IMR-90 (cell line): ENCODE results near the gene LACC1. TPM values are rescaled to one million over a fixed set of nuclear protein-coding genes. Genes with fewer than 3 reads are reported as not detected.

Experiments
- ATAC-seq: fragments of 200-7000 bp; cut with Tn5 transposase; 2 replicates; pipeline ENCODE4 v1.9.1; 2020; ENCODE audit warnings: low read depth, mild to moderate bottlenecking, moderate library complexity
- BruUV-seq: library from RNA; stranded (reverse); fragments of 400-500 nt; replicated peaks from 2 replicates; lab custom pipeline; 2021; lab: Mats Ljungman, UMichigan
- CTCF ChIA-PET: fragments of 300-600 bp; formaldehyde crosslinking; extraction: SDS; loops from one replicate; lab custom pipeline; 2021; ENCODE audit warnings: antibody characterized with exemption; lab: Yijun Ruan, JAX
- POLR2A ChIA-PET: fragments of 300-600 bp; sonication (Branson Sonifier 250); formaldehyde crosslinking; loops from one replicate; lab custom pipeline; 2022; ENCODE audit warnings: antibody characterized with exemption; ENCODE audit not compliant: unreplicated experiment; lab: Charles Lee
- DNase-seq: peaks from one replicate; pipeline ENCODE4 v3.0.0; 2013
- H2AFZ ChIP-seq: replicated peaks from 2 replicates; pipeline ENCODE3; 2013; ENCODE audit warnings: low read length, mild to moderate bottlenecking; ENCODE audit not compliant: poor library complexity
- H2AK5ac ChIP-seq: 2 replicates; pipeline ENCODE4 v1.6.1; 2013; ENCODE audit warnings: low read depth, low read length, inconsistent platforms
- H2AK9ac ChIP-seq: replicated peaks from 2 replicates; pipeline ENCODE3; 2013; ENCODE audit warnings: mild to moderate bottlenecking, low read depth, low read length, moderate library complexity; ENCODE audit not compliant: poor library complexity
- H2BK120ac ChIP-seq: 2 replicates; pipeline ENCODE4 v1.6.1; 2013; ENCODE audit warnings: low read depth, low read length, inconsistent platforms
- H2BK15ac ChIP-seq: 3 replicates; pipeline ENCODE4 v1.6.1; 2013; ENCODE audit warnings: low read depth, low read length, inconsistent platforms
- H2BK20ac ChIP-seq: 2 replicates; pipeline ENCODE4 v1.6.1; 2013; ENCODE audit warnings: low read depth, mild to moderate bottlenecking, inconsistent platforms, low read length, moderate library complexity
- H2BK5ac ChIP-seq: 2 replicates; pipeline ENCODE4 v1.6.1; 2013; ENCODE audit warnings: mild to moderate bottlenecking, low read depth, low read length, inconsistent platforms; ENCODE audit not compliant: poor library complexity, severe bottlenecking
- H3K14ac ChIP-seq: replicated peaks from 2 replicates; pipeline ENCODE4 v1.6.1; 2013; ENCODE audit warnings: low read depth, low read length, inconsistent platforms
- H3K18ac ChIP-seq: 2 replicates; pipeline ENCODE4 v1.6.1; 2013; ENCODE audit warnings: low read depth, low read length, control low read depth
- H3K23ac ChIP-seq: 2 replicates; pipeline ENCODE4 v1.6.1; 2013; ENCODE audit warnings: low read depth, low read length, inconsistent platforms
- H3K27ac ChIP-seq: 2 replicates; pipeline ENCODE4 v1.5.1; 2013; ENCODE audit warnings: mild to moderate bottlenecking, control low read depth, low read length; ENCODE audit not compliant: insufficient read depth
- H3K27me3 ChIP-seq: 2 replicates; pipeline ENCODE4 v1.6.1; 2013; ENCODE audit warnings: low read length; ENCODE audit not compliant: control insufficient read depth, insufficient read depth
- H3K36me3 ChIP-seq: 2 replicates; pipeline ENCODE4 v1.6.1; 2013; ENCODE audit warnings: low read length, mixed read lengths; ENCODE audit not compliant: control insufficient read depth, insufficient read depth
- H3K4ac ChIP-seq: 2 replicates; pipeline ENCODE4 v1.6.1; 2013; ENCODE audit warnings: low read depth, low read length, inconsistent platforms
- H3K4me1 ChIP-seq: 2 replicates; pipeline ENCODE4 v1.6.1; 2013; ENCODE audit warnings: low read length, mixed read lengths; ENCODE audit not compliant: control insufficient read depth, insufficient read depth
- H3K4me2 ChIP-seq: 2 replicates; pipeline ENCODE4 v1.6.1; 2013; ENCODE audit warnings: low read depth, mild to moderate bottlenecking, control low read depth, low read length, moderate library complexity
- H3K4me3 ChIP-seq: 2 replicates; pipeline ENCODE4 v1.5.1; 2013; ENCODE audit warnings: low read depth, mild to moderate bottlenecking, control low read depth, low read length, moderate library complexity; ENCODE audit not compliant: insufficient read depth
- H3K56ac ChIP-seq: 2 replicates; pipeline ENCODE4 v1.6.1; 2013; ENCODE audit warnings: low read length, inconsistent platforms; ENCODE audit not compliant: insufficient read depth; ENCODE audit errors: extremely low read depth
- H3K79me1 ChIP-seq, 2 experiments: 2 replicates each; pipeline ENCODE4 v1.6.1; 2013; ENCODE audit warnings: low read length in 2 of 2, inconsistent platforms in 1 of 2, low read depth in 1 of 2
- H3K9ac ChIP-seq: 2 replicates; pipeline ENCODE4 v1.6.1; 2013; ENCODE audit warnings: low read depth, low read length, control low read depth
- H3K9me1 ChIP-seq: 2 replicates; pipeline ENCODE4 v1.6.1; 2013; ENCODE audit warnings: low read length, inconsistent platforms; ENCODE audit not compliant: insufficient read depth
- H3K9me3 ChIP-seq: 2 replicates; pipeline ENCODE4 v1.6.1; 2013; ENCODE audit warnings: low read length; ENCODE audit not compliant: control insufficient read depth, insufficient read depth
- H4K20me1 ChIP-seq: 2 replicates; pipeline ENCODE4 v1.6.1; 2013; ENCODE audit warnings: low read length, inconsistent platforms; ENCODE audit not compliant: insufficient read depth
- H4K5ac ChIP-seq: 2 replicates; pipeline ENCODE4 v1.6.1; 2013; ENCODE audit warnings: mild to moderate bottlenecking, low read depth, low read length, control low read depth
- H4K8ac ChIP-seq, 2 experiments: 2 replicates each; pipeline ENCODE4 v1.6.1; 2013; ENCODE audit warnings: low read depth in 2 of 2, low read length in 2 of 2, control low read depth in 1 of 2, inconsistent platforms in 1 of 2
- H4K91ac ChIP-seq: 2 replicates; pipeline ENCODE4 v1.6.1; 2013; ENCODE audit warnings: low read depth, low read length, inconsistent platforms; ENCODE audit not compliant: insufficient read depth
- CEBPB ChIP-seq: IDR thresholded peaks from 2 replicates; pipeline ENCODE4 v1.6.1; 2012; ENCODE audit warnings: low read depth, low read length, improper control_type of control experiment
- CHD1 ChIP-seq: IDR thresholded peaks from 2 replicates; pipeline ENCODE4 v1.6.1; 2012; ENCODE audit warnings: low read depth, low read length, improper control_type of control experiment
- FOS ChIP-seq: fragments of 150-350 bp; IDR thresholded peaks from 2 replicates; pipeline ENCODE4 v1.6.1; 2016; ENCODE audit warnings: low read depth, low read length
- MAFK ChIP-seq: IDR thresholded peaks from 2 replicates; pipeline ENCODE4 v1.6.1; 2012; ENCODE audit warnings: low read depth, low read length, improper control_type of control experiment
- MAZ ChIP-seq: IDR thresholded peaks from 2 replicates; pipeline ENCODE4 v1.6.1; 2012; ENCODE audit warnings: low read depth, mild to moderate bottlenecking, low read length, improper control_type of control experiment, moderate library complexity, borderline replicate concordance
- NFE2L2 ChIP-seq: fragments of 150-350 bp; IDR thresholded peaks from 2 replicates; pipeline ENCODE4 v1.6.1; 2016; ENCODE audit warnings: low read depth, mild to moderate bottlenecking, low read length
- POLR2A ChIP-seq: IDR thresholded peaks from 2 replicates; pipeline ENCODE4 v1.6.1; 2012; ENCODE audit warnings: mild to moderate bottlenecking, low read depth, low read length
- RAD21 ChIP-seq: IDR thresholded peaks from 2 replicates; pipeline ENCODE4 v1.6.1; 2012; ENCODE audit warnings: low read length, improper control_type of control experiment
- RFX5 ChIP-seq: IDR thresholded peaks from 2 replicates; pipeline ENCODE4 v1.8.0; 2012; ENCODE audit warnings: low read depth, mild to moderate bottlenecking, low read length, moderate library complexity
- SMC3 ChIP-seq: fragments of 150-350 bp; IDR thresholded peaks from 2 replicates; pipeline ENCODE4 v1.6.1; 2016; ENCODE audit warnings: low read depth, mild to moderate bottlenecking, antibody characterized with exemption, low read length, moderate library complexity
- WGBS, 2 experiments: methylation state at CpG; one replicate each; pipeline versions ENCODE4 v1.1.5 to v1.1.7; 2013; ENCODE audit warnings: missing lambda C conversion rate in 2 of 2; ENCODE audit not compliant: insufficient read length in 1 of 2; ENCODE audit errors: extremely low coverage in 2 of 2; 5-methylcytosine and 5-hydroxymethylcytosine counted together
- dilution Hi-C: fragments of 300-500 bp; cut with HindIII; formaldehyde crosslinking; loops from one replicate; pipeline ENCODE4 v1.14.3; 2018; ENCODE audit warnings: low sequenced_read_pairs; ENCODE audit not compliant: unreplicated experiment
- in situ Hi-C: fragments of 300-500 bp; cut with MboI; formaldehyde crosslinking; loops from 3 replicates; pipeline ENCODE4 v1.14.3; 2019; ENCODE audit warnings: low sequenced_read_pairs, inconsistent platforms, mixed read lengths
- intact Hi-C: fragments of 100-400 bp; cut with micrococcal nuclease; formaldehyde crosslinking; loops from 2 replicates; pipeline ENCODE4 v1.10.0; 2022
- polyA plus RNA-seq, 3 experiments: library from polyadenylated mRNA; depleted of rRNA; stranded (reverse); fragments of >200 nt; gene quantifications; 2 replicates each; pipeline ENCODE4 v1.2.3, GENCODE V29; 2012; ENCODE audit warnings: low replicate concordance in 1 of 3
- total RNA-seq: library from RNA; depleted of rRNA; stranded (reverse); fragments of >200 nt; gene quantifications from 2 replicates; pipeline ENCODE4 v1.2.3, GENCODE V29; 2012
- TF ChIP-seq, protein P1 (sequence below): conservative IDR thresholded peaks from 2 replicates; pipeline ENCODE4 v1.5.1; 2012; ENCODE audit warnings: mild to moderate bottlenecking, low read depth, low read length, improper control_type of control experiment
- TF ChIP-seq, protein P2 (sequence below): fragments of 150-350 bp; IDR thresholded peaks from 2 replicates; pipeline ENCODE4 v1.6.1; 2017; ENCODE audit warnings: mild to moderate bottlenecking, antibody characterized with exemption, low read length, low read depth
- TF ChIP-seq, protein P3 (sequence below): fragments of 150-350 bp; IDR thresholded peaks from 2 replicates; pipeline ENCODE4 v1.6.1; 2016; ENCODE audit warnings: low read depth, mild to moderate bottlenecking, low read length, moderate library complexity, borderline replicate concordance

The LACC1 gene
- total and polyA plus RNA-seq, 2 of the 4 experiments (the other 2 are of a cell fraction) = 3.2 to 4.7 TPM

DNA sequence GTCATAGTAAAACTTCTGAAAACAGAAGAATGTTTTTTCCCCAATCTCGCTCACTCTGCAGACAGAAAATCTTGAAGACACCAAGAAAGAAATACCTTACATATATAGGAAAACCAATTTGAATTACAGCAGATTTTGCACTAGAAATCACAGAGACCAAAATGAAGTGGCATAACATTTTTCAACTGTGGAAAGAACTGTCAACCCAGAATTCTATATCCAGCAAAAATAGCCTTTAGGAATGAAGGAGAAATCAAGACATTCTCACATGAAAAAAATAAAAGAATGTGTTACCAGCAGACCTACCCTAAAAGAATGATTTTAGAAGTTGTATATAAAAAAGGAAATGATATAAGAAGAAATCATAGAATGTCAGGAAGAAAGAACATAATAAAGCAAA is 28.8 kb upstream of the LACC1 start:
- no peak overlapping the region for H3K4ac ChIP-seq
- no peak overlapping the region for H3K56ac ChIP-seq
- no peak overlapping the region for H2AK9ac ChIP-seq
- H4K91ac ChIP-seq = no peak overlapping the region
- ChIA-PET CTCF (no interaction called here), POLR2A (no interaction called here)
- H4K20me1 ChIP-seq = no peaks in the 10 kb centered on the region
- H3K9me1 ChIP-seq = peaks cover 4% of the 10 kb centered on the region; the same call in 1 of the 2 replicates
- intact Hi-C loops (no loop called here), dilution Hi-C loops (no loop called here), in situ Hi-C loops (no loop called here)
- BruUV-seq = no TSS peak
- no peak overlapping the region for H2BK120ac ChIP-seq
- no peak overlapping the region for H2BK15ac ChIP-seq
- no peak overlapping the region for H3K18ac ChIP-seq
- TF ChIP-seq RAD21 = no peak
- TF ChIP-seq CHD1 = no peak
- no peak for TF ChIP-seq NFE2L2
- TF ChIP-seq, protein P1, sequence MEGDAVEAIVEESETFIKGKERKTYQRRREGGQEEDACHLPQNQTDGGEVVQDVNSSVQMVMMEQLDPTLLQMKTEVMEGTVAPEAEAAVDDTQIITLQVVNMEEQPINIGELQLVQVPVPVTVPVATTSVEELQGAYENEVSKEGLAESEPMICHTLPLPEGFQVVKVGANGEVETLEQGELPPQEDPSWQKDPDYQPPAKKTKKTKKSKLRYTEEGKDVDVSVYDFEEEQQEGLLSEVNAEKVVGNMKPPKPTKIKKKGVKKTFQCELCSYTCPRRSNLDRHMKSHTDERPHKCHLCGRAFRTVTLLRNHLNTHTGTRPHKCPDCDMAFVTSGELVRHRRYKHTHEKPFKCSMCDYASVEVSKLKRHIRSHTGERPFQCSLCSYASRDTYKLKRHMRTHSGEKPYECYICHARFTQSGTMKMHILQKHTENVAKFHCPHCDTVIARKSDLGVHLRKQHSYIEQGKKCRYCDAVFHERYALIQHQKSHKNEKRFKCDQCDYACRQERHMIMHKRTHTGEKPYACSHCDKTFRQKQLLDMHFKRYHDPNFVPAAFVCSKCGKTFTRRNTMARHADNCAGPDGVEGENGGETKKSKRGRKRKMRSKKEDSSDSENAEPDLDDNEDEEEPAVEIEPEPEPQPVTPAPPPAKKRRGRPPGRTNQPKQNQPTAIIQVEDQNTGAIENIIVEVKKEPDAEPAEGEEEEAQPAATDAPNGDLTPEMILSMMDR = no peak
- TF ChIP-seq RFX5 = no peak
- TF ChIP-seq CEBPB = no peak
- TF ChIP-seq MAFK = no peak
- no peak for TF ChIP-seq POLR2A
- TF ChIP-seq SMC3 = no peak
- TF ChIP-seq MAZ = no peak
- no peak for TF ChIP-seq FOS
- TF ChIP-seq, protein P2, sequence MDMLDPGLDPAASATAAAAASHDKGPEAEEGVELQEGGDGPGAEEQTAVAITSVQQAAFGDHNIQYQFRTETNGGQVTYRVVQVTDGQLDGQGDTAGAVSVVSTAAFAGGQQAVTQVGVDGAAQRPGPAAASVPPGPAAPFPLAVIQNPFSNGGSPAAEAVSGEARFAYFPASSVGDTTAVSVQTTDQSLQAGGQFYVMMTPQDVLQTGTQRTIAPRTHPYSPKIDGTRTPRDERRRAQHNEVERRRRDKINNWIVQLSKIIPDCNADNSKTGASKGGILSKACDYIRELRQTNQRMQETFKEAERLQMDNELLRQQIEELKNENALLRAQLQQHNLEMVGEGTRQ = no peak
- TF ChIP-seq, protein P3, sequence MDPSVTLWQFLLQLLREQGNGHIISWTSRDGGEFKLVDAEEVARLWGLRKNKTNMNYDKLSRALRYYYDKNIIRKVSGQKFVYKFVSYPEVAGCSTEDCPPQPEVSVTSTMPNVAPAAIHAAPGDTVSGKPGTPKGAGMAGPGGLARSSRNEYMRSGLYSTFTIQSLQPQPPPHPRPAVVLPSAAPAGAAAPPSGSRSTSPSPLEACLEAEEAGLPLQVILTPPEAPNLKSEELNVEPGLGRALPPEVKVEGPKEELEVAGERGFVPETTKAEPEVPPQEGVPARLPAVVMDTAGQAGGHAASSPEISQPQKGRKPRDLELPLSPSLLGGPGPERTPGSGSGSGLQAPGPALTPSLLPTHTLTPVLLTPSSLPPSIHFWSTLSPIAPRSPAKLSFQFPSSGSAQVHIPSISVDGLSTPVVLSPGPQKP = no peak
- H3K27ac ChIP-seq = no peak overlapping the region
- no peak overlapping the region for H4K5ac ChIP-seq
- no peak overlapping the region for H2BK20ac ChIP-seq
- no peak overlapping the region for H2AFZ ChIP-seq
- H2AK5ac ChIP-seq = no peak overlapping the region
- peaks cover 21% of the 10 kb centered on the region for H3K9me3 ChIP-seq
- no peaks in the 10 kb centered on the region for H3K27me3 ChIP-seq
- no peak overlapping the region for H2BK5ac ChIP-seq
- no CpG with 5 or more reads among the region's 1 CpG for WGBS, 2 experiments
- ATAC-seq = no peak
- no peaks in the 10 kb centered on the region for H3K79me1 ChIP-seq
- no peak overlapping the region for H3K4me3 ChIP-seq
- H3K23ac ChIP-seq = no peak overlapping the region
- no peak overlapping the region for H3K9ac ChIP-seq
- no peak overlapping the region for H4K8ac ChIP-seq
- H3K14ac ChIP-seq = no peak overlapping the region
- peaks cover 5% of the 10 kb centered on the region; the same call in 1 of the 2 replicates for H3K36me3 ChIP-seq
- DNase-seq = no peak
- H3K4me2 ChIP-seq = no peak overlapping the region
- H3K4me1 ChIP-seq = 0 out of 2 replicates have a peak, but pooled peaks cover 1% of the 10 kb centered on the region
